Mammary epithelial cell (primary cell): ENCODE data around the gene ECSIT.

Experiments
- EZH2 ChIP-seq: IDR thresholded peaks from 2 replicates; pipeline ENCODE4 v1.6.1; 2012; ENCODE audit warnings: low read length, inconsistent platforms, borderline replicate concordance
- TF ChIP-seq, protein P1 (sequence below), 2 donors: IDR thresholded peaks in 1 of 2; conservative IDR thresholded peaks in 1 of 2; 2 replicates each; pipeline ENCODE4 v1.5.1; 2011 to 2012; ENCODE audit warnings: inconsistent platforms in 2 of 2, low read length in 2 of 2, mild to moderate bottlenecking in 2 of 2, control low read depth in 1 of 2, low read depth in 1 of 2; ENCODE audit not compliant: insufficient read depth in 1 of 2; ENCODE audit errors: extremely low read depth in 1 of 2

DNA sequence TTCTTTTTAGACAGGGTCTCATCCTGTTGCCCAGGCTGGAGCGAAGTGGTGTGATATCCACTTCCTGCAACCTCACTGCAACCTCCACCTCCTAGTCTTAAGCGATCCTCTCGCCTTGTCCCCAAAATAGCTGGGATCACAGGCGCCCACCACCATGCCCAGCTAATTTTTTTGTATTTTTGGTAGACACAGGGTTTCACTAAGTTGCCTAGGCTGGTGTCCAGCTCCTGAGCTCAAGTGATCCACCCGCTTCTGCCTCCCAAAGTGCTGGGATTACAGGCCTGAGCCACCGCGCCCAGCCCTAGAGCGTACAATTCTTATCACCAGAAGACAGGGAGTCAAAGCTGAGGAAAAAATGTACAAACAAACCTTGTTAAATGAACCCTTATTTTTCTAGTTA, 34.6 kb upstream of the ECSIT start:
- TF ChIP-seq, protein P1, sequence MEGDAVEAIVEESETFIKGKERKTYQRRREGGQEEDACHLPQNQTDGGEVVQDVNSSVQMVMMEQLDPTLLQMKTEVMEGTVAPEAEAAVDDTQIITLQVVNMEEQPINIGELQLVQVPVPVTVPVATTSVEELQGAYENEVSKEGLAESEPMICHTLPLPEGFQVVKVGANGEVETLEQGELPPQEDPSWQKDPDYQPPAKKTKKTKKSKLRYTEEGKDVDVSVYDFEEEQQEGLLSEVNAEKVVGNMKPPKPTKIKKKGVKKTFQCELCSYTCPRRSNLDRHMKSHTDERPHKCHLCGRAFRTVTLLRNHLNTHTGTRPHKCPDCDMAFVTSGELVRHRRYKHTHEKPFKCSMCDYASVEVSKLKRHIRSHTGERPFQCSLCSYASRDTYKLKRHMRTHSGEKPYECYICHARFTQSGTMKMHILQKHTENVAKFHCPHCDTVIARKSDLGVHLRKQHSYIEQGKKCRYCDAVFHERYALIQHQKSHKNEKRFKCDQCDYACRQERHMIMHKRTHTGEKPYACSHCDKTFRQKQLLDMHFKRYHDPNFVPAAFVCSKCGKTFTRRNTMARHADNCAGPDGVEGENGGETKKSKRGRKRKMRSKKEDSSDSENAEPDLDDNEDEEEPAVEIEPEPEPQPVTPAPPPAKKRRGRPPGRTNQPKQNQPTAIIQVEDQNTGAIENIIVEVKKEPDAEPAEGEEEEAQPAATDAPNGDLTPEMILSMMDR (conservative IDR thresholded peaks at IDR 0.05 in 1 of 2, IDR thresholded peaks at IDR 0.05 in 1 of 2; ENCODE audit: extremely low read depth in 1 of 2, insufficient read depth in 1 of 2, low read depth in 1 of 2, low read length in 2 of 2): no peak
- TF ChIP-seq EZH2: no peak
